Lower lobe of right lung (tissue), 2 donors: ENCODE measurements around the gene KCTD5. TPM values are rescaled to one million over a fixed set of nuclear protein-coding genes. Genes with fewer than 3 reads are reported as not detected.

Experiments used
- ATAC-seq, 2 donors: fragments of 200-7000 bp; cut with Tn5 transposase; one replicate each; pipeline ENCODE4 v1.9.1; 2020 to 2022; ENCODE audit warnings: mild to moderate bottlenecking in 2 of 2, moderate library complexity in 2 of 2
- DNase-seq: peaks from one replicate; pipeline ENCODE4 v3.0.0-alpha.2; 2020
- H3K27ac ChIP-seq: fragments of 200-600 bp; one replicate; pipeline ENCODE4 v1.8.0; 2022
- H3K27me3 ChIP-seq: fragments of 200-600 bp; one replicate; pipeline ENCODE4 v1.8.0; 2022; ENCODE audit warnings: low read depth
- H3K36me3 ChIP-seq: fragments of 200-600 bp; one replicate; pipeline ENCODE4 v1.8.0; 2022; ENCODE audit warnings: mild to moderate bottlenecking
- H3K4me1 ChIP-seq: fragments of 200-600 bp; one replicate; pipeline ENCODE4 v1.8.0; 2022
- H3K4me3 ChIP-seq: fragments of 200-600 bp; one replicate; pipeline ENCODE4 v1.8.0; 2022; ENCODE audit warnings: mild to moderate bottlenecking
- H3K9me3 ChIP-seq: fragments of 200-600 bp; one replicate; pipeline ENCODE4 v1.8.0; 2022
- CTCF ChIP-seq: fragments of 200-600 bp; IDR thresholded peaks from one replicate; pipeline ENCODE4 v1.8.0; 2022; ENCODE audit warnings: antibody characterized with exemption, mild to moderate bottlenecking
- intact Hi-C: fragments of 100-400 bp; cut with DNase I; formaldehyde crosslinking; loops from one replicate; pipeline ENCODE4 v1.11.0; 2022
- total RNA-seq: library from RNA; stranded (reverse); fragmentation: NEBNext Ultra II Directional; extraction: Animal tissue kit (Norgen Biotek cat#: 25700); gene quantifications from one replicate; pipeline ENCODE4 v1.2.1, GENCODE V29; 2021
- donor health status: DM: no; HTN: yes; CAD: no; lungs with severe emphysema.

Gene KCTD5
- total RNA-seq, 1 donor from 2014 or later, result 24.8 TPM

- Histone ChIP-seq H3K4me3 (no peak overlapping the region), H3K9me3 (no peaks in the 10 kb centered on the region), H3K4me1 (no peaks in the 10 kb centered on the region), H3K27me3 (peaks cover 5% of the 10 kb centered on the region), H3K27ac (no peak overlapping the region), H3K36me3 (no peaks in the 10 kb centered on the region)
- intact Hi-C loops, result no loop called here
- ATAC-seq (no peak), DNase-seq (no peak)
- TF ChIP-seq CTCF, result no peak
Observed at GRCh38 chr16:2737895-2738418, 55.6 kb downstream of the KCTD5 start.

GRCh38 chr16:2738615-2739014 is 56.3 kb downstream of the KCTD5 start:
- intact Hi-C loops, result no loop called here
- no peak for ATAC-seq
- TF ChIP-seq CTCF, result no peak
- Histone ChIP-seq H3K36me3 (no peaks in the 10 kb centered on the region), H3K27me3 (peaks cover 5% of the 10 kb centered on the region), H3K27ac (no peak overlapping the region), H3K9me3 (no peaks in the 10 kb centered on the region), H3K4me1 (no peaks in the 10 kb centered on the region), H3K4me3 (no peak overlapping the region)
- no peak for DNase-seq

- ATAC-seq (no peak), DNase-seq (peak; percentile 32)
- Histone ChIP-seq H3K4me1 (no peaks in the 10 kb centered on the region), H3K27me3 (peaks cover 5% of the 10 kb centered on the region), H3K27ac (no peak overlapping the region), H3K36me3 (no peaks in the 10 kb centered on the region), H3K4me3 (no peak overlapping the region), H3K9me3 (no peaks in the 10 kb centered on the region)
- no peak for TF ChIP-seq CTCF
- intact Hi-C loops, result no loop called here
Observed at GRCh38 chr16:2739625-2740430, 57.5 kb downstream of the KCTD5 start.

- intact Hi-C loops, result no loop called here
- TF ChIP-seq CTCF, result no peak
- Histone ChIP-seq H3K9me3 (no peaks in the 10 kb centered on the region), H3K27me3 (peaks cover 5% of the 10 kb centered on the region), H3K36me3 (no peaks in the 10 kb centered on the region), H3K4me1 (no peaks in the 10 kb centered on the region), H3K27ac (no peak overlapping the region), H3K4me3 (no peak overlapping the region)
- ATAC-seq (no peak), DNase-seq (peak; percentile 20)
Observed at GRCh38 chr16:2740476-2740875, 58.2 kb downstream of the KCTD5 start.

GRCh38 chr16:2741168-2741567 is 58.8 kb downstream of the KCTD5 start:
- TF ChIP-seq CTCF, result no peak
- peak; percentile 18 for DNase-seq
- no peak for ATAC-seq
- H3K9me3 ChIP-seq, result no peaks in the 10 kb centered on the region
- peaks cover 5% of the 10 kb centered on the region for H3K27me3 ChIP-seq
- intact Hi-C loops, result no loop called here
- no peaks in the 10 kb centered on the region for H3K4me1 ChIP-seq
- no peak overlapping the region for H3K4me3 ChIP-seq
- no peak overlapping the region for H3K27ac ChIP-seq
- H3K36me3 ChIP-seq, result no peaks in the 10 kb centered on the region
